Prostate gland (tissue), 2 donors: ENCODE data around the gene TUBGCP5. TPM values are rescaled to one million over a fixed set of nuclear protein-coding genes. Genes with fewer than 3 reads are reported as not detected.

Source experiments
- total RNA-seq, 2 donors: library from RNA; depleted of rRNA; stranded (reverse); fragments of >200 nt; gene quantifications; one replicate each; pipeline ENCODE4 v1.1.0, GENCODE V29; 2016

Gene TUBGCP5
- total RNA-seq, 2 donors from 2014 or later, result 25.0 to 38.7 TPM

Other genes with a start within 250 kb of the TUBGCP5 start
- 10 to 100 TPM; 34.9 to 43.6 TPM for gene NIPA2, start 200.9 kb downstream of the TUBGCP5 start, total RNA-seq
- 100 to 1,000 TPM in 1 of 2 donors, 10 to 100 TPM in 1; 97.1 to 121 TPM for gene CYFIP1, start 59.2 kb downstream of the TUBGCP5 start, total RNA-seq
- gene GOLGA6L1, start 97.3 kb upstream of the TUBGCP5 start, total RNA-seq, result not detected